PFSK-1 (cell line): ENCODE measurements around the gene PLXNA1.

Experiments used
- POLR2AphosphoS5 ChIP-seq: IDR thresholded peaks from 2 replicates; pipeline ENCODE4 v1.6.1; 2012; ENCODE audit warnings: low read depth, mild to moderate bottlenecking, control low read depth, low read length, moderate library complexity
- SIN3A ChIP-seq: IDR thresholded peaks from 2 replicates; pipeline ENCODE4 v1.6.1; 2012; ENCODE audit warnings: mild to moderate bottlenecking, low read length, moderate library complexity, borderline replicate concordance; ENCODE audit not compliant: insufficient read depth
- TAF1 ChIP-seq: IDR thresholded peaks from 2 replicates; pipeline ENCODE4 v1.6.1; 2012; ENCODE audit warnings: low read length, control low read depth, borderline replicate concordance; ENCODE audit not compliant: insufficient read depth
- TF ChIP-seq, protein P1 (sequence below), 2 experiments: IDR thresholded peaks; 2 replicates each; pipeline versions ENCODE4 v1.6.1 to v1.8.0; 2011 to 2012; ENCODE audit warnings: low read depth in 2 of 2, low read length in 2 of 2, control low read depth in 1 of 2, inconsistent platforms in 1 of 2, mild to moderate bottlenecking in 1 of 2, moderate library complexity in 1 of 2; ENCODE audit not compliant: insufficient read depth in 1 of 2

DNA sequence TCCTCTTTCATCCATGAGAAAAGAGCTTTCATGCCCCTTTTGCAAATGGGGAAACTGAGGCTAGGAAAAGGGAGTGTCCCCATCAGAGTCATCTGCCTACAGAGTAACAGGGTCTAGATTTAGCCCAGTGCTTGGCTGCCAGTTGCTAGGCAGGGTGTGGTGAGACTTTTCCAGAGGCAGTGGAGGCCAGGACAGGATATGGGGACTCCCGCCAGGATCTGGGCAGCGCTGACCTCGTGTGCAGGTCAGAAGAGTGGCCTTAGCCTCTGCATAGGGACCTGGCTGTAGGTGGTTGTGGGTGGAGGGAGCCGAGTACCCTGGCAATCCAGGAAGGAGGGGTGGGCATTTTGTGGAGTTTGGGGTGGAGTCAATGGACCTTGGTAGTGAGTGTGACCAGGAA, 4.2 kb downstream of the PLXNA1 start:
- no peak for TF ChIP-seq SIN3A
- TF ChIP-seq, protein P1, sequence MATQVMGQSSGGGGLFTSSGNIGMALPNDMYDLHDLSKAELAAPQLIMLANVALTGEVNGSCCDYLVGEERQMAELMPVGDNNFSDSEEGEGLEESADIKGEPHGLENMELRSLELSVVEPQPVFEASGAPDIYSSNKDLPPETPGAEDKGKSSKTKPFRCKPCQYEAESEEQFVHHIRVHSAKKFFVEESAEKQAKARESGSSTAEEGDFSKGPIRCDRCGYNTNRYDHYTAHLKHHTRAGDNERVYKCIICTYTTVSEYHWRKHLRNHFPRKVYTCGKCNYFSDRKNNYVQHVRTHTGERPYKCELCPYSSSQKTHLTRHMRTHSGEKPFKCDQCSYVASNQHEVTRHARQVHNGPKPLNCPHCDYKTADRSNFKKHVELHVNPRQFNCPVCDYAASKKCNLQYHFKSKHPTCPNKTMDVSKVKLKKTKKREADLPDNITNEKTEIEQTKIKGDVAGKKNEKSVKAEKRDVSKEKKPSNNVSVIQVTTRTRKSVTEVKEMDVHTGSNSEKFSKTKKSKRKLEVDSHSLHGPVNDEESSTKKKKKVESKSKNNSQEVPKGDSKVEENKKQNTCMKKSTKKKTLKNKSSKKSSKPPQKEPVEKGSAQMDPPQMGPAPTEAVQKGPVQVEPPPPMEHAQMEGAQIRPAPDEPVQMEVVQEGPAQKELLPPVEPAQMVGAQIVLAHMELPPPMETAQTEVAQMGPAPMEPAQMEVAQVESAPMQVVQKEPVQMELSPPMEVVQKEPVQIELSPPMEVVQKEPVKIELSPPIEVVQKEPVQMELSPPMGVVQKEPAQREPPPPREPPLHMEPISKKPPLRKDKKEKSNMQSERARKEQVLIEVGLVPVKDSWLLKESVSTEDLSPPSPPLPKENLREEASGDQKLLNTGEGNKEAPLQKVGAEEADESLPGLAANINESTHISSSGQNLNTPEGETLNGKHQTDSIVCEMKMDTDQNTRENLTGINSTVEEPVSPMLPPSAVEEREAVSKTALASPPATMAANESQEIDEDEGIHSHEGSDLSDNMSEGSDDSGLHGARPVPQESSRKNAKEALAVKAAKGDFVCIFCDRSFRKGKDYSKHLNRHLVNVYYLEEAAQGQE (IDR thresholded peaks at IDR 0.05; ENCODE audit: insufficient read depth in 1 of 2, low read depth in 2 of 2, low read length in 2 of 2), result no peak
- no peak for TF ChIP-seq POLR2AphosphoS5
- TF ChIP-seq TAF1, result no peak
